Osteocyte (in vitro differentiated cells): ENCODE results near the gene PI4KA. TPM values are rescaled to one million over a fixed set of nuclear protein-coding genes. Genes with fewer than 3 reads are reported as not detected.
"Not testable (repeated sequence)": the region's sequence is repeated elsewhere in the genome, so short reads cannot be mapped to it uniquely, and the experiment has no call there.

ENCODE experiments used
- DNase-seq: peaks from one replicate; pipeline ENCODE4 v3.0.0; 2021; ENCODE audit warnings: mixed read lengths; ENCODE audit not compliant: unreplicated experiment; ENCODE audit errors: extremely low spot score
- H3K27ac Mint-ChIP-seq: one replicate; pipeline ENCODE4 v1.8.0; 2021; ENCODE audit warnings: mild to moderate bottlenecking, mixed read lengths; ENCODE audit not compliant: unreplicated experiment
- H3K27me3 Mint-ChIP-seq: one replicate; pipeline ENCODE4 v1.8.0; 2021; ENCODE audit warnings: mixed read lengths; ENCODE audit not compliant: unreplicated experiment
- H3K36me3 Mint-ChIP-seq: one replicate; pipeline ENCODE4 v1.8.0; 2021; ENCODE audit warnings: mixed read lengths; ENCODE audit not compliant: unreplicated experiment
- H3K4me1 Mint-ChIP-seq: one replicate; pipeline ENCODE4 v1.8.0; 2021; ENCODE audit warnings: mixed read lengths; ENCODE audit not compliant: unreplicated experiment
- H3K4me3 Mint-ChIP-seq: one replicate; pipeline ENCODE4 v1.8.0; 2021; ENCODE audit warnings: mild to moderate bottlenecking, moderate library complexity, mixed read lengths; ENCODE audit not compliant: unreplicated experiment
- H3K9me3 Mint-ChIP-seq: one replicate; pipeline ENCODE4 v1.8.0; 2021; ENCODE audit warnings: mixed read lengths; ENCODE audit not compliant: unreplicated experiment
- total RNA-seq: library from RNA; stranded (reverse); gene quantifications from 2 replicates; pipeline ENCODE4 v1.2.1, GENCODE V29; 2021
- TF ChIP-seq, protein P1 (sequence below): fragments of 200-600 bp; sonication (generic); IDR thresholded peaks from 2 replicates; pipeline ENCODE4 v1.5.0; 2021; ENCODE audit warnings: antibody characterized with exemption, mild to moderate bottlenecking, moderate library complexity

The PI4KA gene
- total RNA-seq, 1 donor from 2014 or later: 108 TPM

GRCh38 chr22:20740222-20740951, 118.2 kb downstream of the PI4KA start:
- no peak overlapping the region for H3K27ac Mint-ChIP-seq
- TF ChIP-seq, protein P1, sequence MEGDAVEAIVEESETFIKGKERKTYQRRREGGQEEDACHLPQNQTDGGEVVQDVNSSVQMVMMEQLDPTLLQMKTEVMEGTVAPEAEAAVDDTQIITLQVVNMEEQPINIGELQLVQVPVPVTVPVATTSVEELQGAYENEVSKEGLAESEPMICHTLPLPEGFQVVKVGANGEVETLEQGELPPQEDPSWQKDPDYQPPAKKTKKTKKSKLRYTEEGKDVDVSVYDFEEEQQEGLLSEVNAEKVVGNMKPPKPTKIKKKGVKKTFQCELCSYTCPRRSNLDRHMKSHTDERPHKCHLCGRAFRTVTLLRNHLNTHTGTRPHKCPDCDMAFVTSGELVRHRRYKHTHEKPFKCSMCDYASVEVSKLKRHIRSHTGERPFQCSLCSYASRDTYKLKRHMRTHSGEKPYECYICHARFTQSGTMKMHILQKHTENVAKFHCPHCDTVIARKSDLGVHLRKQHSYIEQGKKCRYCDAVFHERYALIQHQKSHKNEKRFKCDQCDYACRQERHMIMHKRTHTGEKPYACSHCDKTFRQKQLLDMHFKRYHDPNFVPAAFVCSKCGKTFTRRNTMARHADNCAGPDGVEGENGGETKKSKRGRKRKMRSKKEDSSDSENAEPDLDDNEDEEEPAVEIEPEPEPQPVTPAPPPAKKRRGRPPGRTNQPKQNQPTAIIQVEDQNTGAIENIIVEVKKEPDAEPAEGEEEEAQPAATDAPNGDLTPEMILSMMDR: no peak
- H3K4me3 Mint-ChIP-seq: no peak overlapping the region
- peaks cover 12% of the 10 kb centered on the region for H3K9me3 Mint-ChIP-seq
- no peaks in the 10 kb centered on the region for H3K4me1 Mint-ChIP-seq
- H3K36me3 Mint-ChIP-seq: peaks cover 51% of the 10 kb centered on the region
- H3K27me3 Mint-ChIP-seq: no peaks in the 10 kb centered on the region
- DNase-seq: no peak

- Mint-ChIP-seq H3K27me3 (no peaks in the 10 kb centered on the region), H3K36me3 (peaks cover 44% of the 10 kb centered on the region), H3K27ac (no peak overlapping the region), H3K4me3 (no peak overlapping the region), H3K9me3 (peaks cover 12% of the 10 kb centered on the region), H3K4me1 (no peaks in the 10 kb centered on the region)
- no peak for DNase-seq
- TF ChIP-seq, protein P1: no peak
These were observed 120.1 kb downstream of the PI4KA start for GRCh38 chr22:20738394-20739089.

GRCh38 chr22:20736891-20737290, 121.7 kb downstream of the PI4KA start:
- H3K4me3 Mint-ChIP-seq: not testable (repeated sequence)

DNA sequence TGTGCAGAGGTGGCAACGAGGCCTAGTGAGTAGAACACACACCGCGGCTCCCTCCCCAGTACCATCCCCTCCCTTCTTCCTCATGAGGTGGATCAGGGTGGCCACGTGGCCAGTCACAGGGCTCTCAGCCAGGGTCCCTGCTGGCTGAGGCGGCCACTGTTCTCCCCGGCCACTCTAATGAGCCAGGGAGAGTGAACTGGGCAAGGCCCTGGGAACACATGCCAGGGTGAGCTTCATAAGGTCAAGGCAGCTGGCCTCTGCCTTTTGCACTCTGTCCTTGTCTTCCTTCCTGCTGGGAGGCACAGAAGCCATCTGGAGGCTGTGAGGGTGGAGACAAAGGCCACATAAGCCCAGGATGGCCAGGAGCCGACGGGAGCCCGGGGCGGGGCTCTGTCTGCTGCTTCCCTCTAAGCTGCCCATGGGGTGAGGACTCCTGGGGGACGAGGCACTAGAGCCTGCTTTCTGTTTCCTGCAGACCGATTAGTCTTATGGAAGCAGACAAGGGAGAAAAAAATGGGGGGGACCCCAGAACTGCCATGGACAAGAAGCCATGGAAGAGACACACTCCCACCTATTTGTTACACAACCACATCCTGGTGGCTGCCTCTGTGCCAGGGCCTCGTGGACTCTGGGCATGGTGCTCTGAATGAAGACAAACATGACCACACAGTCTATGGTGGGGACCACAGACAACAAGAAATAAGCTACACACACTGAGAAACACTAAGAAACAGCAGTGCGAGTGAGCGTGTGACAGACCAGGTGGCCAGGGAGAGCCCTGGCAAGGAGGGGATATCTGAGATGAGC, 123.1 kb downstream of the PI4KA start:
- H3K27me3 Mint-ChIP-seq, H3K27ac Mint-ChIP-seq, H3K4me3 Mint-ChIP-seq, H3K4me1 Mint-ChIP-seq, DNase-seq, H3K9me3 Mint-ChIP-seq: not testable (repeated sequence)
- H3K36me3 Mint-ChIP-seq: peaks cover 24% of the 10 kb centered on the region

More at GRCh38 chr22:20736891-20737290, 121.7 kb downstream of the PI4KA start:
- Mint-ChIP-seq H3K36me3 (peaks cover 37% of the 10 kb centered on the region), H3K9me3 (peaks cover 12% of the 10 kb centered on the region)
- not testable (repeated sequence) for DNase-seq, H3K4me1 Mint-ChIP-seq, H3K27me3 Mint-ChIP-seq, H3K27ac Mint-ChIP-seq

GRCh38 chr22:20732431-20732830, 126.2 kb downstream of the PI4KA start:
- H3K4me1 Mint-ChIP-seq, DNase-seq, H3K27me3 Mint-ChIP-seq, H3K4me3 Mint-ChIP-seq, H3K27ac Mint-ChIP-seq, H3K9me3 Mint-ChIP-seq: not testable (repeated sequence)
- peaks cover 18% of the 10 kb centered on the region for H3K36me3 Mint-ChIP-seq

DNA sequence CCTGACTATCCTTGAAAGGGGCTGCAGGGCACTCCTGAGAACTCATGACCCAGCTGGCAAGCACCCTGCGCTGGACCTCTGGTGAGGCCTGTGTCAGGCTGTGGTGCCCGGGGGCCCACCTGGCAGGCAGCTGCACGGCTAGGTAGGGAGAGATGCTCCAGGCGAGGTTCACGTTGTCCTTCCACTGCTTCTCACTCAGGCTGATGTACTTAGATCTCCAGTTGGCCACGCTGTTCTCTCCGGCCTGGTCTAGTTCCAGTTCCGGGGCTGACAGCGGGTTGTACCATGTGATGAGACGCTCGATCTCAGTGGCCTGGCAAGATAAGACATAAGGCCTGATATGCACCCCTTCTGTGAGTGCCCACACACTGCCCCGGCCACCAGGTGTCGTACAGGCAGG, 129.4 kb downstream of the PI4KA start:
- Mint-ChIP-seq H3K9me3 (no peaks in the 10 kb centered on the region), H3K4me3 (no peak overlapping the region), H3K36me3 (peaks cover 24% of the 10 kb centered on the region), H3K27ac (no peak overlapping the region), H3K27me3 (no peaks in the 10 kb centered on the region), H3K4me1 (no peaks in the 10 kb centered on the region)
- DNase-seq: no peak
- TF ChIP-seq, protein P1: no peak
